GDM1 (cell line): ENCODE results near the gene SFT2D1.

ENCODE experiments used
- DNase-seq: peaks from one replicate; lab custom pipeline; 2025; lab: John Stamatoyannopoulos, UW

The SFT2D1 gene

DNA sequence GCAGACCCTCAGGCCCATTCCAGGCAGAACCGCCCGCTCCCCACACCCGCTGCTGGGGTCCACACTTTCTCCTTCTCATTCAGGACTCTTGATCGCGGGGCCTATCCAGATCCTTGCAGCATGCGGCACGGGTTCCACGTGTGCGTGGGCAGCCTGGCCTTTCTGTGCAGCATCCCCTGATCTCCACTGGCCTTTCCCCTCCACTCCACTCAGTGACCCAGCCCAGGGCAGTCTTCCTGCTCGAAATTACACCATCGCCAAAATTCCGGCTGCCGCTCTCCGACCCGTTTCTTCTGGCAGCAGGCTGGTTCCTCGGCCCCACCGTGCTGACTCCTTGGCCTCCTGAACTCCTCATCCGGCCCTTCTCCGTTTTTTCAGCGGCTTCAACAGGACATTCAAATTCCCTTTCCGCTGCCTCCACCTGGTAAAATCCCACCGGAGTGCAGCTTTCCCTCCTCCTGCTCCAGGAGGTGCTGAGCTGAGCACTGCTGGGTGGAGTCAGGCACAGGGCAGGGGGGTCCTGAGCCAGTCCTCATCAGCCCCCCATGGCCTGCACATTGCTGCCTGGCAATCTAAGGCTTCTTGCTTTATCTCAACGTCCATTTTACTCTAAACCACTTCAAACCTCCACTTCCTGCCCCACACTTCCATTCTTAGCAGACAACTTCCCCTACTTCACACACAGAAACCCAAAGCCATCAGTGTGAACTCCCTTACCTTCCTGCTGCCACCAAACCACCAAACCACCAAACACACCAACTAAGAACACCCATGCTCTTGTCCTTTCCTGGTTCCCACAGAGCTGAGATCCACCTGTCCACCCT lies 9.0 kb downstream of the SFT2D1 start:
- peak; percentile 74 for DNase-seq

DNA sequence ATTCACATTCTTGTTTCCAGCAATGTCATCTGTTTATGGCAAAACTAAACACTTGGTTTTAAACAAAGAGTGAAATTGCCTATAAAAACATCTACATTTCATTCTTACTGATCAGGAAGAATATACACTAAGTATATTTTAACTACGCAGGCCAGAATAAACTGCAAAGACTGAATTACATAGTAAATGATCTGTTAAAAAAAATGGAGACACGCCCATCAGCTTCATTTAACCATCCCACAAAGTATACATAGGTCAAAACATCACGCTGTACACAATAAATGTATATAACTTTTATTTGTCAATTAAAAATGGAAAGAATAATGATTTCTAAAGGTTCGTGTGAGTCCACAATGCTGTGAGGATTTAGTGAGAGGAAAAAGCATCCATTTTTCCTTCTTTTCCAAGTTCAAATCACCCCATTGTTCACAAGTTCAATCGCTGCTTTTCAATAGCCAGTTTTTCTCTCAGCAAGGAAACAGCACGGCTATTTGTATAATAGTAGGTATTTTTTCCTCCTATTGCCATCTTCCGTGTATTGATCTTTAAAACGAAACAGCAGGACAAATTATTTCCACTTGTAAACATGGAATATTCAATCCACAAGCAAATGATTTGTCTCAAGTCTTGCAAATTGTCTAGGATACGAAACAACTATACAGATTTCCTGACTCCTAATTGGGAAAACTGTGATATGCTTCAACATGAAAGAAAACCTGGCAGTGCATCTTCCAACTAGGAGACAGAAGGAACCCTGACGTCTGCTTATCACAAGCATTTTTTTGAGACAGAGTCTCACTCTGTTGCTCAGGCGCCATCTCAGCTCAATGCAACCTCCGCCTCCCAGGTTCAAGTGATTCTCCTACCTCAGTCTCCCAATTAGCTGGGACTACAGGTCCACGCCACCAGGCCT lies 10.6 kb downstream of the SFT2D1 start:
- DNase-seq: no peak

DNA sequence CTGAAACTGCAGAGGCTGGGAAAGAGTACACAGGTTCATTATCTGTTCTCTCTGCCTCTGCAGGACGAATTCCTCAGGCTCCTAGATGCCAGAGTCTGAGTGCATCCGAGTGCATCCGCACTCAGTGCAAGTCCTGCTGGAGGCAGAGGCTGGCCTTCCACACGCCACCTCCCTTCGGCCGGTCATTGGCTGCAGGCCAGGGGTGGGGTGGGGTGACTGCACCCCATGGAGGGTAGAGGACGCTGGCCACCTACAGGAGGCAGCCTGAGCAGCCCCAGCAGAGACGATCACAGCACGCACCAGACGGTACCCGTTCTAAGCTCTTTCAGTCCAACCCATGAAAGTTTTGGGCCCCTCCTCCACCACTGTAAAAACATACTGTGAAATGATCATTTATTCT lies 11.7 kb downstream of the SFT2D1 start:
- no peak for DNase-seq

DNA sequence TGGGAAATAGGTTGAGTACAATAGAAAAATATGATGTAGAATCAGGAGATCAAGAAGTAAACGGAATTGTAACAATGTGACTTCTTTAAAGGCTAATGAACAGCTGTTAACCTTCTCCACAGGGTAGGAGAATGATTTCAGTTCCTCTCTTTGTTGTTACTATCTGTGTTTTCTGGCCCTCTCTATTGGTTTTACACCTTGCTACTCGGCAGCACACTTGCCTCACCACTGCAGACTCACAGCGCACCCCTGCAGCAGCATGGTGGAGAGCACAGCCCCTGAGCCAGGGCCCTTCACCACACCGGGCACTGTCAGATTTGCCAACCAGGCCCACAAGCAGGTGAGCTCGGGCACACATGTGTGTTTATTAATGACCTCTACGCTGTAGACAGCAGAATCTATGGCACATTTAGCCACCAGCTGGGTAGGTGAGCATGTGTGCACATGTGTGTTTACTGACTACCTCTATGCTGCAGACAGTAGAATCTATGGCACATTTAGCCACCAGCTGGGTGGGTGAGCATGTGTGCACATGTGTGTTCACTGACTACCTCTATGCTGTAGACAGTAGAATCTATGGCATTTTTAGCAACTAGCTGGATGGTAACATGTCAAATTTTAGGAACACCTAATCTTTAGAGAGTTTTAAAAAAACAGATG lies 16.8 kb downstream of the SFT2D1 start:
- DNase-seq: no peak

DNA sequence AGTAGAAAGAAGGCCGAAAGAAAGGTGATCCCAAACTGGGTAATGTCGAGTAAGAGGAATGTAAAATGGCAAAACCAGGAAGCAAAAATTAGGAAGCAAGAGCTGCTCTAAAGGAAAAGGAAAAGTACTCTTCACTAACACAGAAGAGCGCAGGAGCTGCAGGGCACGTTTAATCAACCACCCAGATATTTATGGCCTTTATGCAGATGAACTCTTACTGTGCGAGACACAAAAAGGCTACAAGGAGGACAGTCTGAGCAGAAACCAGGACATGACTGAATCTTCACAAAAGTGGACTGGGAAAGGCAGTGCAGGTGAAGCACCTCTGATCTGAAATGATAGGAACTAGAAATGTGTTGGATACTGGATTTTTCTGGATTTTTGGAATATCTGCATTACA lies 18.9 kb downstream of the SFT2D1 start:
- no peak for DNase-seq

DNA sequence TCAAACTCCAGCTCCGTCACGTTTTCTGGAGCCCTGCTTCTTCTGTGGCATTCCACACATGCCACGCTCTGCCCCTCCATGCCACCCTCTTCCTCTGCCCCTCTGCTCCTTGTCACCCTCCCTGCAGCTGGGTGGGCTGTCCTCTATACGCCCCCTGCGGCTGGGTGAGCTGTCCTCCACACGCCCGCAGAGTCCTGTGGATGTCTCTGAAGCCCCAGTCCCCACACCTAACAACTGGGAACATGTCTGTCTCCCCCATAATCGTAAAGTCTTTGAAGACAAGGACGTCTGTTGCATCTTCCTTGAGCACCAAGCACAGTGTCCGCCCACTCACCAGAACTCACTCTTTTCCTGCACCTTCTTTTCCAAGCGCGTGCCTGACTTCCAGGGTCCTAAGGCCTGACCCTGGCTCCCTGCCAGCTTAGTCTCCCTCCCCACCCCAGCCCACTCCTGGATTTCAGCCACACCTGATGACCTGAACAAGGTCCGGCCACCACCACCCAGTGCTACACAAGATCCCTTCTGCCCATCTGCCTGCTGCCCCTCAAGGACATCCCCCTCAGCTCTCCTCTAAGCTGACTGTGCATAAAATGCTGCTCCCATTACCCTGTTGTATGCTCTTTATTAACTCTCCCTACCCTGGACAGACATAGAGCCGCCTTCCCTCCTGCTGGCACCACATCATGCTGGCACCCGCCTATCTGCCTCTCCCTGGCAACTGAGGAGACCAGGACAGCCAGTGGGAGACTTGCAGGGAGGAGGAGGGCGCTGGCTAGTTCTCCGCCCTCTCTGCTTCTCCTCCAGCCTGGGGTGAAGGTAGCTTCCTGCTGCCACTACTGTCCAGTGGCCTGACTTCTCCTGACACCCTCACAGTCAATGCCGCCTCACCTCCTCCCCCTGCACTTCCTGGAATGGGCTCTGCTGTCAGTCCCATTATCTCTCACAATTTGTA lies 23.4 kb downstream of the SFT2D1 start:
- DNase-seq: no peak

DNA sequence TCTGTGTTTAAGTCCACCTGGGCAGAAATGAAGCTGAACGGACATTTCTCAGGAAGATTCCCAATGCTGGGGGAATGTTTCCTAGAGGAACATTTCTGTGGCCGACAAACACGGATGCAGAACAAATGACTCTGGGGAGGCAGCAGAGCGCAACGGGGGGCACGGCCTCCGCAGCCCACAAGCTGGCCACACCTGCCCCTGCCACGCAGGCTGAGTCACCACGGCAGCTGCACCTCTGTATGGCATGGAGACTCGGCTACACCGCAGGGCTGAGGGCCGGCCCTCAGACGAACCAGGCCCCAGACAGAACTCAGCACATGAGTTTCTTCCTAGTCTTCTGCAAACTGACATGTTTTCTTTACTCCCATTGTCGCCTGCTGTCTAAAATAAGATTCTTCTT lies 24.1 kb downstream of the SFT2D1 start:
- no peak for DNase-seq

DNA sequence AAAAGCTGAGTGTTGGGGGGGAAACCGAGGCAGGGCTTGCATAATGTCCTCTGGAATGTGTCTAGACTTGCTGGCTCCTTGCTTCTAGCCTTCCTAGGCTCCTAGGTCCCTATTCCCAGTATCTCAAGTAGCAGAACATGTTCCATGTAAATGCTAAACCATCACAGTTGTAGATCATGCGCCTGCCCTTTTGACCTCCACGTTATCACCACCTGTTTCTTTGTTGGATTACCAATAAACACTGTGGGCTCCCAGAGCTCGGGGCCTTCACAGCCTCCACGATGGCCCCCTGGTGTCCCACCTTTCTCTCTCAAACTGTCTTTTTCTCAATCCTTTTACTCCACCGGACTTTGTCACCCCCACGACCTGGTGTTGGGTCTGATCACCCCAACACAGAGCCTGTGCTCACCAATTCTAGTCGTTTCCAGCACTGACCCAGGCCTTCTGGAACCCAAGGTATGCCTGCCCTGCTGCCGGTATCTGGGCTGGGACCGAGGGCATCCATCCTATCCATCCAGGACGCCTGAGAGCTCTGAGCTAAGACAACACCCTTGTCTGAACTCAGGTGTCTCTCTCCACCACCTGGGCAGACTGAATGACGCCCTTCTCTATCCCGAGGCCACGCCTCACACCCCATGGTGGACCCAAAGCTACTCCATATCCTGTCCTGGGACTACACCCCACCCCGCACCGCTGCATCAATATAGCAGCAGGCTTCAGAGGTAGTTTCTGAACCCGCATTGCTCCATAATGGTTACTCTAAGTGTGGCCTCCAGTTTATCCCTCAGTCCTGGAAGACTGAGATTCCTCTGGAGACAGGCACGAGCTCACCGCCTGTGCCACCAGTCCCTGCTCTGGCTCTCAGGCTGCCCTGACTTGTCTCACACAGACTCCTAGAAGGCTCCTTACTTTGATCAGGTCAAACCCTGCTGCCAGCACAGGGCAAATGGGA lies 24.8 kb downstream of the SFT2D1 start:
- DNase-seq: no peak

DNA sequence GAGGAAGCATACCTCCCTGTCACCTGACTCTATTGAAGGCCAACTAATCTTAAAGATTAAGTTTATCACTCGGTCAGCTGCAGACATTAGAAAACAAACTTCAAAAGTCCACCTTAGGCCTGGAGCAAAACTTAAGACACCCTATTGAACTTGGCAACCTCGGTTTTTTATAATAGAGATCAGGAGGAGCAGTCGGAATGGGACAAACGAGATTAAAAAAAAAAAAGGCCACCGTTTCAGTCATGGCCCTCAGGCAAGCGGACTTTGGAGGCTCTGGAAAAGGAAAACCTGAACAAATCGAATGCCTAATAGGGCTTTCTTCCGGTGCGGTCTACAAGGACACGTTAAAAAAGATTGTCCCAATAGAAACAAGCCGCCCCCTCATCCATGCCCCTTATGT lies 26.9 kb downstream of the SFT2D1 start:
- DNase-seq: no peak

DNA sequence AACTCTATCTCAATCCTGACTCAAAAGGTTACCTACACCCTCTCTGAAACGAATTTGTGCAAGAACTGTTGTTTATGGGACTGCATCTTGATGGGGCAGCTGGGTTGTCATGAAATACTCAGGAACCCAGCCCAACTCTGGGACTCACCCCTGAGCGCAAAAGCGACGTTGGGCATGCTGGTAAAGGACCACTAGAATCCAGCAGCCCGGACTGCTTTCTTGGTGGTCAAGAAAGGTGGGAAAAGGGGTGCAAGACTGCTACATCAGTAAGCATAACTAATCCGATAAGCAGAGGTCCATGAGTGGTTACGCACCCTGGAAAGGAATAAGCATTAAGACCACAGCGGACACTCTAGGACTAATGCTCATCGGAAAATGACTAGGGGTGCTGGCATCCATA lies 27.9 kb downstream of the SFT2D1 start:
- DNase-seq: no peak

DNA sequence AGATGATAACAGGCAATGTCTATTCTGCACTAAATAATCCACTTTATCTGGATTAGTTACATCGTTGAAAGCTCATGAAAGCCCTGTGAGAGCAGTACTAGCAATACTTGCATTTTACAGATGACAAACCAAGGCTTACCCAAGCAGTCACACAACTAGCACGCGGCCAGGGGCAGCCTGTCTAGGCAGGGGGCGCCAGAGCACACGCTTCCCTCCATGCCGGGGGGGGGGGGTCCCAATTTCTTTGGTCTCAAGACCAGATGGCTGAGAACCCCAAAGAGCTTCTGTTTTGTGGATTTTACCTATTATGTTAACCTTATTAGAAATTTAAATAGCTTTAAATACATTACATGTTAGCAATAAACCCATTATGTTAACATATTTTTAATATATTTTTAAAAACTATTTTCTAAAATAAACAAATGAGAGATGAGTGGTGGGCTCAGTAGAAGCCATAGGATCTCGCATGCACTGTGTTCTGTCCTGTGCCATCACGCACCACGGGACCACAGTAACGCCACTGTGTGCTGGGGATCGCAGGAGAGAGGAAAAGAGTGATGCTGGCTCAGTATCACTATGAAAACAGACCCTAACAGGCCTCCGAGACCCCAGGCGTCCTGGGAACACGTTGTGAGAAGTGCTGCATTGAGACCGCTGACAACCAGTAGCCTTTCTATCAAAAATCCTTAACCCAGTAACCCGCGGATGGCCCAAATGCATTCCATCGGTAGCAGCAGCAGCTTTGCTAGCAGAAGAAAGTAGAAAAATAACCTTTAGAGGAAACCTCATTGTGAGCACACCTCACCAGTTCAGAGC lies 28.9 kb downstream of the SFT2D1 start:
- peak; percentile 53 for DNase-seq

DNA sequence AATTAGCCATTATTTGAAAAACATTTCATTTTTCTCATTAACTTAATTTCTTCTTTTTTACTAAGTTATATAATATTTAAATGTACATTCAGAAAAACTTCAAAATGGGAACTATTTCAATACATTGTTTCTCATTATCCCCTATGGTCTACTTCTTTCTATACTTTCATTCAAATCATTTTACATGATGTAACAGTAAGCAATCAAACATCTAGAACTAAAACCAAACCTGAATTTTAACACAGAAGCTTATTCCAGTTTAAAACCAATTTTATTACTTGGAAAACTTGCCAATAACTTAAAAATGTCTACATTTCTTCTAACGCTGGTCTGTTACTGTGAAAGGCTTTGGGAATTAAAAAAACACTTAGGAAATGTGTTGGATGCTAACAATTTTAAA lies 29.5 kb downstream of the SFT2D1 start:
- no peak for DNase-seq

DNA sequence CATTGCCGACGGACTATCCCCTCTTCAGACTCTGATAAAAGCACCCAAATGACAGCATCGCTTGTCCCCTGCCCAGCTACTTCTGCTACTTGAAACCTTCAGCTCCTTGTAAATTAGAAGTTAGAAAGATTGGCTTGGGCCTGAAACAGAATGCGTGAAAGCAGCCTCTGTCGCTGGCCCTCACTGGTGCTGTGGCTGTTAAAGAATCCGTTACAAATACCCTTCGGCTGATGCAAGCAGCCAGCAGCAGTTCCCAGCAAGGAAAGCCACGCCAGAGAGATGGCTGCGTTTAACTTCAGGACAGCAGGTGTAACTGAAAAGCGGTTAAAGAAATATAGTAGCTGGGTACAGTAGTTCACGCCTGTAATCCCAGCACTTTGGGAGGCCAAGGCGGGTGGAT lies 31.7 kb downstream of the SFT2D1 start:
- no peak for DNase-seq

DNA sequence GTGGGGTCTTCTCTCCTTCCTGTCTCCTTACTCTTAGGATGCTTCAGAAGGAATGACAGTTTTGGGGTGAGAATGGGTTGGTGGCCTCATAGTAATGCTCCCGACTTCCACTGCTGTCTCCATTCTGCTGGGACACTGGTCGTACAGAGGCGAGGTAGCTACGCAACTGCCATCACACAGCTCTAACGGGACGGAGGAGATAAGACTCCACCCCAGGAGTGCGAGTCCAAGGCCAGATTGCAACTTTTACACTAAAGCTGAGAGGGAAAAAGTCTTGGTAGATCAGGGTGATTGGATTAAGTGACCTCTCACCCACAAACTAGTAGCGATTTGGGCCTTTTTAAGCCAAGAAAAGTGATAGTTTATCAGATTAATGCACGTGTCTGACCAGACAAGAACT lies 32.4 kb downstream of the SFT2D1 start:
- DNase-seq: no peak

DNA sequence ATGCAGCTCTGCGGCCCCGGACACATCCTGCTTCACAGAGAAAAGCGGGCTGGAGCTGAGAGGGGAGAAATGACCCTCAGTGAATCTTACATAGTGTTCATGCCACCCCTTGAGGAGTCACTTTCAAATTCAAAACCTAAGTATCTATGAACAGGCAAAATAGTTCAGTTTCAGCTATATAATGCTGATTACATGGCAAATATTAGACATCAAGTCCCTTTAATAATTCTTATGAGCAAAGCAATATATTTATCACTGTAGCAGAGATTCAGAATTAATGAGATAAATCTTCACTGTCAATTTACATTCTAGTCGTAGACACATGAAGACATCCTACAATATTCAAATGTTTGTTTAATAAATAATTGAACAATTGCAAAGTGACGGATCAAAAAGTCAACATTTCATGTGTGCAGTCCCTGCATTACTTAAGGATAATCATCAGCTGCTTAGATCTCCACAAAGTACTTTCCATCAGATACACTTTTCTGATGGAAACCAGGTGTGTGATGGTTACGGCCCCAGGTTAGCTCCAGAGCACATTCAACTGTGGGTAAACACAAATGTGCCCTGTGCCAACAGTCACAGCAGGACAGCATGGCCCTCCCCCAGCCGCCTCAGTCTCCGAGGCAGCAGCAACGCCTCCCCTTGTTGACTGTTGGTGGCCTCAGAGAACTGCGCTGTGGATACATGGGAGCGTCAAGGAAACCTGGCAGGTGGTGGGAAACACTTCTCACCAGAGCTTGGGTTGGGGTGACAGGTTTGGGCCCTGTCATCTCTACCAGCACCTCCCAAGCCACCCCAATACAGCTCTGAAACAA lies 33.4 kb downstream of the SFT2D1 start:
- DNase-seq: no peak

DNA sequence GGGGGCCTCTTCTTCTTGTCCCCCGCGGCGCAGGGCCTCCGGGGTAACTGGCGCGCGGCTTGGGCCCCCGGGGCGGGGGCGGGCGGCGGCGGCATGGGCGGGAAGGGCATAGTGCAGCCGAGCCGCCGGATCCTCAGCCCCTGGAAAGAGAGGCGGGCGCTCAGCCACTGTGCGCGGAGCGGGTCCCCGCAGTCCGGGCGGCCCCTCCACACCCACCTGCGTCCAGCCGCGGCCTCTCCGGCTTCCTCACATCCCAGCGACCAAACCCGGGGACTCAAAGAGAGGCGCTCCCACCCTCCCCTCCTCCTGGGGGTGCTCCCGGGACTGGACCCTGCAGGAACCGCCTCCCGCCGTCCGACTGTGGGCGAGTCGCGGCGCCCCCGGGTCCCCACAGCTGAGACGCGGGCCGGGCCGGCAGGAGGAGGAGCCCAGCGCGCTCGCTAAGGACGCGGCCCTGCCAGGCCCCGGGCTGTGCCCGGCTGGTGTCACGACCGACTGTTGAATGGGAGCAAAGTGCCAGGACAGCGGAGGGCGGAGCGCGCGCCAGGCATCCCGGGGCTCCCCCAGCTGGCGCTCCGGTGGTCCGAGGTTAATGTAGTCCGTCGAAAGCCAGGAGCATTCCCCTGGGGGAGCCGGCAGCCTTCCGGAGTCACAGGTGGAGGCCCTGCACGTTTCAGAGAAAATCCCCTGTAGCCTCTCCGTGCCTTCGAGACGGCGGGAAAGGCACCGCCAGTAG lies 34.1 kb downstream of the SFT2D1 start, which contains the start of gene PRR18:
Gene PRR18 (minus strand): TSS at position 360 of the 736 bp plus-strand sequence. CDS start 250 bp downstream, at position 110.
- no peak for DNase-seq
